HEK293 (cell line): Measurements from ENCODE around the gene TNKS2.
A peak's percentile ranks its signal among the peaks of the same experiment; 100 is the strongest.

ENCODE experiments used
- CTCF ChIA-PET: fragments of 350-600 bp; formaldehyde crosslinking; extraction: SDS; loops from one replicate; lab custom pipeline; 2021; ENCODE audit warnings: antibody characterized with exemption; lab: Yijun Ruan, JAX
- POLR2A ChIA-PET: fragments of 300-600 bp; formaldehyde crosslinking; extraction: SDS; loops from one replicate; lab custom pipeline; 2020; ENCODE audit warnings: antibody characterized with exemption, inconsistent platforms; lab: Yijun Ruan, JAX
- H3K27ac ChIP-seq: fragments of 200-500 bp; sonication (Bioruptor generic); 2 replicates; pipeline ENCODE4 v1.5.1; 2014; ENCODE audit warnings: low read depth, low read length, control low read depth, inconsistent platforms; ENCODE audit errors: extremely low read depth
- H3K36me3 ChIP-seq, 2 experiments: fragments of 200-500 bp in 1 of 2; sonication (Bioruptor generic) in 1 of 2; 1 replicate in 1 of 2; 2 replicates in 1 of 2; pipeline ENCODE4 v1.5.1; 2014 to 2017; ENCODE audit warnings: inconsistent platforms in 2 of 2, low read length in 2 of 2; ENCODE audit not compliant: control insufficient read depth in 2 of 2, insufficient read depth in 1 of 2
- H3K4me1 ChIP-seq: fragments of 200-500 bp; sonication (Bioruptor generic); 2 replicates; pipeline ENCODE4 v1.5.1; 2014; ENCODE audit warnings: mild to moderate bottlenecking, low read length, inconsistent platforms; ENCODE audit not compliant: control insufficient read depth, insufficient read depth
- H3K4me3 ChIP-seq: 2 replicates; pipeline ENCODE4 v1.5.1; 2011; ENCODE audit warnings: low read depth, mild to moderate bottlenecking, control low read depth, low read length, moderate library complexity
- H3K9me3 ChIP-seq: fragments of 200-500 bp; sonication (Bioruptor generic); 2 replicates; pipeline ENCODE4 v1.5.1; 2014; ENCODE audit warnings: low read depth, low read length, inconsistent platforms; ENCODE audit not compliant: control insufficient read depth, insufficient read depth
- ATF2 ChIP-seq: fragments of 450-650 bp; formaldehyde crosslinking; IDR thresholded peaks from 2 replicates; pipeline ENCODE4 v1.5.1; 2016; ENCODE audit warnings: missing biosample characterization, missing genetic modification characterization, low read depth
- FEZF1 ChIP-seq: fragments of 450-650 bp; formaldehyde crosslinking; IDR thresholded peaks from 2 replicates; pipeline ENCODE4 v1.5.1; 2016; ENCODE audit warnings: missing biosample characterization, missing genetic modification characterization
- GLIS2 ChIP-seq: fragments of 450-650 bp; formaldehyde crosslinking; IDR thresholded peaks from 2 replicates; pipeline ENCODE4 v1.5.1; 2016; ENCODE audit warnings: missing biosample characterization, missing genetic modification characterization
- KLF8 ChIP-seq: fragments of 450-650 bp; formaldehyde crosslinking; IDR thresholded peaks from 2 replicates; pipeline ENCODE4 v1.5.1; 2016; ENCODE audit warnings: missing biosample characterization, missing genetic modification characterization
- MEIS1 ChIP-seq: sonication (generic); formaldehyde crosslinking; IDR thresholded peaks from 2 replicates; pipeline ENCODE4 v1.8.1; 2022; ENCODE audit warnings: missing genetic modification reagents, mild to moderate bottlenecking, borderline replicate concordance
- PRDM4 ChIP-seq: fragments of 450-650 bp; formaldehyde crosslinking; IDR thresholded peaks from 2 replicates; pipeline ENCODE4 v1.5.1; 2017; ENCODE audit warnings: missing biosample characterization, missing genetic modification characterization
- SCRT2 ChIP-seq: fragments of 450-650 bp; formaldehyde crosslinking; IDR thresholded peaks from 2 replicates; pipeline ENCODE4 v1.5.1; 2016; ENCODE audit warnings: missing biosample characterization, missing genetic modification characterization
- ZBTB17 ChIP-seq: fragments of 450-650 bp; formaldehyde crosslinking; IDR thresholded peaks from 2 replicates; pipeline ENCODE4 v1.5.1; 2016; ENCODE audit warnings: missing biosample characterization, missing genetic modification characterization
- ZBTB48 ChIP-seq: fragments of 450-650 bp; formaldehyde crosslinking; IDR thresholded peaks from 2 replicates; pipeline ENCODE4 v1.5.1; 2016; ENCODE audit warnings: missing biosample characterization, missing genetic modification characterization
- ZBTB6 ChIP-seq: fragments of 450-650 bp; formaldehyde crosslinking; IDR thresholded peaks from 2 replicates; pipeline ENCODE4 v1.5.1; 2017; ENCODE audit warnings: missing biosample characterization, missing genetic modification characterization
- ZIC2 ChIP-seq: fragments of 450-650 bp; formaldehyde crosslinking; IDR thresholded peaks from 2 replicates; pipeline ENCODE4 v1.5.1; 2016; ENCODE audit warnings: missing biosample characterization, missing genetic modification characterization
- ZNF10 ChIP-seq: fragments of 450-650 bp; formaldehyde crosslinking; IDR thresholded peaks from 2 replicates; pipeline ENCODE4 v1.5.1; 2017; ENCODE audit warnings: missing biosample characterization, missing genetic modification characterization
- ZNF112 ChIP-seq: fragments of 450-650 bp; formaldehyde crosslinking; IDR thresholded peaks from 2 replicates; pipeline ENCODE4 v1.5.0; 2017; ENCODE audit warnings: missing biosample characterization, missing genetic modification characterization
- ZNF133 ChIP-seq: fragments of 450-650 bp; formaldehyde crosslinking; IDR thresholded peaks from 2 replicates; pipeline ENCODE4 v1.5.1; 2016; ENCODE audit warnings: missing biosample characterization, missing genetic modification characterization
- ZNF169 ChIP-seq: fragments of 450-650 bp; formaldehyde crosslinking; IDR thresholded peaks from 2 replicates; pipeline ENCODE4 v1.5.1; 2016; ENCODE audit warnings: missing biosample characterization, missing genetic modification characterization
- ZNF18 ChIP-seq: fragments of 450-650 bp; formaldehyde crosslinking; IDR thresholded peaks from 2 replicates; pipeline ENCODE4 v1.5.1; 2016; ENCODE audit warnings: missing biosample characterization, missing genetic modification characterization
- ZNF239 ChIP-seq: fragments of 450-650 bp; formaldehyde crosslinking; IDR thresholded peaks from 2 replicates; pipeline ENCODE4 v1.5.1; 2016; ENCODE audit warnings: missing biosample characterization, missing genetic modification characterization
- ZNF324 ChIP-seq: fragments of 450-650 bp; formaldehyde crosslinking; IDR thresholded peaks from 2 replicates; pipeline ENCODE4 v1.5.1; 2016; ENCODE audit warnings: missing biosample characterization, missing genetic modification characterization
- ZNF335 ChIP-seq: fragments of 450-650 bp; formaldehyde crosslinking; conservative IDR thresholded peaks from 2 replicates; pipeline ENCODE4 v1.5.1; 2016; ENCODE audit warnings: missing biosample characterization, missing genetic modification characterization
- ZNF341 ChIP-seq: fragments of 450-650 bp; formaldehyde crosslinking; IDR thresholded peaks from 2 replicates; pipeline ENCODE4; 2016; ENCODE audit warnings: low read depth, missing biosample characterization, missing genetic modification characterization
- ZNF362 ChIP-seq: fragments of 450-650 bp; formaldehyde crosslinking; IDR thresholded peaks from 2 replicates; pipeline ENCODE4 v1.5.1; 2016; ENCODE audit warnings: missing biosample characterization, missing genetic modification characterization
- ZNF423 ChIP-seq: fragments of 450-650 bp; formaldehyde crosslinking; IDR thresholded peaks from 2 replicates; pipeline ENCODE4 v1.5.1; 2016; ENCODE audit warnings: missing biosample characterization, missing genetic modification characterization
- ZNF501 ChIP-seq: fragments of 450-650 bp; formaldehyde crosslinking; IDR thresholded peaks from 2 replicates; pipeline ENCODE4 v1.5.1; 2016; ENCODE audit warnings: missing biosample characterization, missing genetic modification characterization
- ZNF626 ChIP-seq: fragments of 450-650 bp; sonication (Bioruptor Pico); formaldehyde crosslinking; IDR thresholded peaks from 2 replicates; pipeline ENCODE4 v1.5.1; 2018; ENCODE audit warnings: missing biosample characterization, missing genetic modification characterization, inconsistent platforms
- ZNF629 ChIP-seq: fragments of 450-650 bp; formaldehyde crosslinking; IDR thresholded peaks from 2 replicates; pipeline ENCODE4 v1.5.1; 2017; ENCODE audit warnings: missing biosample characterization, missing genetic modification characterization
- ZNF692 ChIP-seq: fragments of 450-650 bp; formaldehyde crosslinking; IDR thresholded peaks from 2 replicates; pipeline ENCODE4 v1.5.1; 2016; ENCODE audit warnings: missing biosample characterization, missing genetic modification characterization
- ZNF701 ChIP-seq: fragments of 450-650 bp; formaldehyde crosslinking; IDR thresholded peaks from 2 replicates; pipeline ENCODE4 v1.5.1; 2016; ENCODE audit warnings: missing biosample characterization, missing genetic modification characterization

TNKS2 gene

GRCh38 chr10:91883549-91884444 lies 85.6 kb downstream of the TNKS2 start:
- peak overlapping the region; percentile 0; the same call in 1 of the 2 replicates for H3K4me3 ChIP-seq
- ChIA-PET POLR2A (interaction anchor here (0.9 to 1.7 kb wide), 5 partner anchors 16 to 116 kb away, joined by 3 to 8 read pairs (median 5); partner anchors contain the start of genes BTAF1 and FGFBP3), CTCF (interaction anchor here (0.6 to 2.7 kb wide), 6 partner anchors 10 to 841 kb away, joined by 3 to 7 read pairs (median 4); no protein-coding TSS in a partner anchor)
- no peaks in the 10 kb centered on the region for H3K9me3 ChIP-seq
- H3K4me1 ChIP-seq: peaks cover 30% of the 10 kb centered on the region
- H3K36me3 ChIP-seq: no peaks in the 10 kb centered on the region
- peak overlapping the region; percentile 88 for H3K27ac ChIP-seq
- peak; percentile 96 for TF ChIP-seq ZNF692
- no peak for TF ChIP-seq ZNF133 (tag by site-specific recombination)
- TF ChIP-seq ATF2 (tag by site-specific recombination): peak; percentile 91
- TF ChIP-seq MEIS1 (CRISPR knock-in tag): no peak
- peak; percentile 97 for TF ChIP-seq ZNF335 (tag by site-specific recombination)
- no peak for TF ChIP-seq ZNF112
- TF ChIP-seq ZNF501 (tag by site-specific recombination): 0 out of 2 replicates have a peak, but pooled peaks have one; percentile 14
- TF ChIP-seq ZNF701 (tag by site-specific recombination): no peak
- TF ChIP-seq ZNF169: no peak
- peak; percentile 95 for TF ChIP-seq SCRT2 (tag by site-specific recombination)
- TF ChIP-seq KLF8 (tag by site-specific recombination): 0 out of 2 replicates have a peak, but pooled peaks have one; percentile 19
- TF ChIP-seq ZNF10 (tag by site-specific recombination): peak; percentile 96
- TF ChIP-seq ZBTB17 (tag by site-specific recombination): peak; percentile 96
- TF ChIP-seq ZBTB6 (tag by site-specific recombination): peak; percentile 89
- peak; percentile 88 for TF ChIP-seq FEZF1 (tag by site-specific recombination)
- TF ChIP-seq ZNF626 (tag by site-specific recombination): no peak
- peak; percentile 89 for TF ChIP-seq ZNF629 (tag by site-specific recombination)
- TF ChIP-seq ZNF341 (tag by site-specific recombination): peak; percentile 57
- TF ChIP-seq ZNF239 (tag by site-specific recombination): no peak
- TF ChIP-seq ZNF362 (tag by site-specific recombination): peak; percentile 64; the same call in 1 of the 2 replicates
- TF ChIP-seq ZNF423 (tag by site-specific recombination): peak; percentile 79; the same call in 1 of the 2 replicates
- peak; percentile 72 for TF ChIP-seq PRDM4 (tag by site-specific recombination)
- TF ChIP-seq GLIS2 (tag by site-specific recombination): peak; percentile 67
- TF ChIP-seq ZBTB48 (tag by site-specific recombination): peak; percentile 90
- no peak for TF ChIP-seq ZNF18
- 0 out of 2 replicates have a peak, but pooled peaks have one; percentile 12 for TF ChIP-seq ZNF324 (tag by site-specific recombination)
- peak; percentile 90 for TF ChIP-seq ZIC2
